ENCODE data around the gene MCOLN1.

DNA sequence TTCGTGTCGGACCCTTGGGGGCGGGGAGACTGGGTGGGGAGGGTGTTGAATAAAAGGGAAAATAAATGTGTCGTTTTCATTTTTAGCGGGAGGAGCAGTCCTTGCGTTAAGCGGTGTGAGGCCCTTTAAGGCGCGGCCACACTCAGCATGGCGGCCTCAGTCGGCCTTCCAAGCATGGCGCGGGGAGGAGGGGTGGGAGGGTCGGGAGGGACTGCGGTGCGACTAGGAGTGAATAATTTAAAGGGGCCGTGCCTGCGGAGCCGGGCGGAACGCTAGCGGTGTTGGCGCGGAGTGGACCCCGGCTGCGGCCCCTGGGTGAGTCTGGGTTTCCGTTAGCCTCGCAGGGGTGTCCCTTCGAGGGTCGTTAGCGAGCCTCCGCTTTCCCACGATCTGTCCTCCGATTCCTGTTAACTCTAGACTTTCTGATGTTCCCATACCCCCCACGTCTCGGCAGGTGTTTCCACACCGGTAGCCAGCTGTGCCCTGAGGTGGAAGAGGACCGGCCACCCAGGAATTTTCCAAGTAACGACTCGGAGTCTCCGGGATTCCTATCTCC is 11.6 kb downstream of the MCOLN1 start:
- no peak for TF ChIP-seq CTCF (conservative IDR thresholded peaks at IDR 0.05; ENCODE audit: low read depth, low read length)
- TF ChIP-seq EZH2 (IDR thresholded peaks at IDR 0.05; ENCODE audit: borderline replicate concordance, low read depth, low read length, poor library complexity, severe bottlenecking), result no peak

All from A673 (cell line).